ENCODE data around the gene RPL36. TPM values are rescaled to one million over a fixed set of nuclear protein-coding genes. Genes with fewer than 3 reads are reported as not detected.

RPL36 gene
- total RNA-seq, 4 donors from 2014 or later, result 329 to 784 (median 462) TPM

DNA sequence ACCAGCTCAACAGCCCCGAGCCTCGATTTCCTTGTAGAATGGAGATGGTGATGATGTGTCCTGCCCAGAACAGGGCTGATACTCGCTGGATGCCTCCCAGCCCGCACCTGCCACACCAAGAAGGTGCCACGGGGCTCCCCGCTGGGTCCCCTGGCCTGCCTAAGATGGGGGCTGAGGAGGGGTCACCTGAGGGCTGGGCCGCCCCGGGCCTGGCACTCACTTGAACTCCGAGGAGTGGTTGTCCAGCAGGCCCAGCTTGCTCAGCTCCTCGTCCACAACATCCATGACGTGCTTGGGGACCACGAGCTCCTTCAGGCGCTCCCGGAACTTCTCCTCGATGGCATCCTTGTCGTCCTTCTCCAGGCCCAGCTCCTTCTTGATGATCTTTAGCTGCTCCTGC is 15.5 kb downstream of the RPL36 start:
- TF ChIP-seq, protein P1, sequence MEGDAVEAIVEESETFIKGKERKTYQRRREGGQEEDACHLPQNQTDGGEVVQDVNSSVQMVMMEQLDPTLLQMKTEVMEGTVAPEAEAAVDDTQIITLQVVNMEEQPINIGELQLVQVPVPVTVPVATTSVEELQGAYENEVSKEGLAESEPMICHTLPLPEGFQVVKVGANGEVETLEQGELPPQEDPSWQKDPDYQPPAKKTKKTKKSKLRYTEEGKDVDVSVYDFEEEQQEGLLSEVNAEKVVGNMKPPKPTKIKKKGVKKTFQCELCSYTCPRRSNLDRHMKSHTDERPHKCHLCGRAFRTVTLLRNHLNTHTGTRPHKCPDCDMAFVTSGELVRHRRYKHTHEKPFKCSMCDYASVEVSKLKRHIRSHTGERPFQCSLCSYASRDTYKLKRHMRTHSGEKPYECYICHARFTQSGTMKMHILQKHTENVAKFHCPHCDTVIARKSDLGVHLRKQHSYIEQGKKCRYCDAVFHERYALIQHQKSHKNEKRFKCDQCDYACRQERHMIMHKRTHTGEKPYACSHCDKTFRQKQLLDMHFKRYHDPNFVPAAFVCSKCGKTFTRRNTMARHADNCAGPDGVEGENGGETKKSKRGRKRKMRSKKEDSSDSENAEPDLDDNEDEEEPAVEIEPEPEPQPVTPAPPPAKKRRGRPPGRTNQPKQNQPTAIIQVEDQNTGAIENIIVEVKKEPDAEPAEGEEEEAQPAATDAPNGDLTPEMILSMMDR (IDR thresholded peaks at IDR 0.05 in 4 of 5, conservative IDR thresholded peaks at IDR 0.05 in 1 of 5), result no peak
- TF ChIP-seq POLR2A (IDR thresholded peaks at IDR 0.05), result no peak
- Histone ChIP-seq H3K4me3 (no peak overlapping the region), H3K27ac (no peak overlapping the region), H3K9me3 (no peaks in the 10 kb centered on the region), H3K4me1 (no peaks in the 10 kb centered on the region), H3K27me3 (no peaks in the 10 kb centered on the region), H3K36me3 (peaks cover 0 to 63% of the 10 kb centered on the region in 2 donors)
- DNase-seq, result no peak
- in situ Hi-C loops (cut with MboI; ENCODE audit: low sequenced_read_pairs in 4 of 4), result no loop called here
- ATAC-seq, result no peak
- intact Hi-C loops (cut with DNase I; ENCODE audit: low total_unique reads), result no loop called here

DNA sequence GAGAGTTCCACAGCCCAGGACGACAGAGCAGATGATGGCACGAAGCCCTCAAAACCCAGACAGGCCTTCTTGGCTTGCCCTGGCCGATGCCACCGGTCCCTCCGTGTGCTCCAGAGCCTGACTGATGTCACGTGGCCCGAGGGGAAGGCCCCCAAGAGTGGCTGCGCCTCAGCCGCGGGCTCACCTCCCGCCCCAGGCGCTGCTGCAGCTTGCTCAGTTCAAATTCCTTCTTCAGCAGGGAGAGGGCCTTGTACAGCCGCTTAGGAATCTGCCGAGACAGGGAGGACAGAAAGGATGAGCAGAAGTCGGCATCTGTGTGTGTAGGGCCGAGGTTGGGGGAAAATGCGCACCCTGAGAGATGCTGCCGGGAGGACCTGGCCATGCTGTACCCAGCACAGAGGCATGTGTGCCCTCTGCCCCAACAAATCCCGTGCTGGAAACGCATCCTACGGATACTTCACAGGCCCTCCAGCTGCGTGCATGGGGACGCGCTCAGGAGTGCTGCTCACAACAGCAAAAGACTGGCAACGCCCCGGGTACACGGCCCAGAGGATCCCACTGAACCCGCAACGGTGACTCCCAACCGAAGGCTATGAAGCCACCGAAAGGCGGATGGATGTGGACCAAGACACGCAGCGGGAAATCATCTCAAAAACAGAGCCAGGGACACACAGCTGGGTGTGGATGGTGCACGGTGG is 16.9 kb downstream of the RPL36 start:
- ATAC-seq (no peak), DNase-seq (no peak)
- Histone ChIP-seq H3K27me3 (no peaks in the 10 kb centered on the region), H3K36me3 (peaks cover 0 to 75% of the 10 kb centered on the region in 2 donors), H3K9me3 (no peaks in the 10 kb centered on the region), H3K4me1 (no peaks in the 10 kb centered on the region), H3K27ac (no peak overlapping the region), H3K4me3 (no peak overlapping the region)
- TF ChIP-seq, protein P1 (IDR thresholded peaks at IDR 0.05 in 4 of 5, conservative IDR thresholded peaks at IDR 0.05 in 1 of 5), result no peak
- no peak for TF ChIP-seq POLR2A (IDR thresholded peaks at IDR 0.05)
- intact Hi-C loops (cut with DNase I; ENCODE audit: low total_unique reads), result no loop called here
- in situ Hi-C loops (cut with MboI; ENCODE audit: low sequenced_read_pairs in 4 of 4), result no loop called here

DNA sequence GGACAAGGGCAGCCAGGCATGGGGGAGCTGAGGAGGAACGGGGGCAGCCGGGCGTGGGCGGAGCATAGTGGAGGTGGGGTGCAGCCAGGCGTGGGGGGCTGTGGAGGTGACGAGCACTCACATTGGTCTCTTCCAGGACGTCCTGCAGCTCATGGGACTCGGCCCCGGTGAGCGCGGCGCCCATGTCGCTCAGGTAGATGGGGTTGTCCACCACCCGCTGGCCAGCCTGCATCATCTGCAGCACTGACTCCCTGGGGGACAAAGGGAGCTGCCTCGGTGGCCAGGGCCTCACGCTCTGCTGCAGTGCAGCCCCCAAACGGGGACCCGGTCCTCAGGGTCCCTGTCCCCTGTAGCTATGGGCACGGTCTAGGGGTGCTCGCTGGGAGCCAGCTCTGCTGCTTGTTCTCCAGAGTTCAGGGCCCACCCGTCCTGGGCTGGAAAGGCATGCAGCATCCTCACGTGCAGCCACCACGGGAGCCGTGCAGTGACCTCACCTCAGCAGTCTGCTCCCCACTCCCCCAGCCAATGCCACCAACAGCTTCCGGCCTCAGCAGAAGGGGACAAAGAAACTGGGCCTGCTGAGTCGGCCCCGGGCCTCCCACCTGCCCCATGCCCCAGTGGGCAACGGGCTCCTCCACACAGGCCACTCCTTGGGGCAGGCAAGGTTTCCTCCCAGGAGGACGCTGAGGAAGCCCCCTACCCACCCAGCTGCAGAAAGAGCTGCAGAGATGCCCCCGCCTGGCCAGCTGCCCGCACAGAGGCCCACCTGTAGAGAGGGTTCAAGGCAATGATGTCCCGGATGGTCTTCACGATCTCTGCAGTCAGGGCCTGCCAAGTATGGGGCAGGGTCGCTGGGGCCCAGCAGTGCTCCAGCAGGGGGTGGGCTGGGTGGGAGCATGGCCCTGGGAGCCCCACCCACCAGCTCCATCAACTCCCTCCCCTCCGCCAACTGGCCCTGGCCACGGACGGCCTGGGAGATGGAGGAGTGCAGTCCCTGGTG is 17.8 kb downstream of the RPL36 start:
- Histone ChIP-seq H3K4me3 (no peak overlapping the region), H3K4me1 (no peaks in the 10 kb centered on the region), H3K27ac (no peak overlapping the region), H3K9me3 (no peaks in the 10 kb centered on the region), H3K36me3 (peaks cover 0 to 83% of the 10 kb centered on the region in 2 donors), H3K27me3 (no peaks in the 10 kb centered on the region)
- intact Hi-C loops (cut with DNase I; ENCODE audit: low total_unique reads) (no loop called here), in situ Hi-C loops (cut with MboI; ENCODE audit: low sequenced_read_pairs in 4 of 4) (no loop called here)
- ATAC-seq (no peak), DNase-seq (no peak)
- TF ChIP-seq, protein P1 (IDR thresholded peaks at IDR 0.05 in 4 of 5, conservative IDR thresholded peaks at IDR 0.05 in 1 of 5), result no peak
- no peak for TF ChIP-seq POLR2A (IDR thresholded peaks at IDR 0.05)

DNA sequence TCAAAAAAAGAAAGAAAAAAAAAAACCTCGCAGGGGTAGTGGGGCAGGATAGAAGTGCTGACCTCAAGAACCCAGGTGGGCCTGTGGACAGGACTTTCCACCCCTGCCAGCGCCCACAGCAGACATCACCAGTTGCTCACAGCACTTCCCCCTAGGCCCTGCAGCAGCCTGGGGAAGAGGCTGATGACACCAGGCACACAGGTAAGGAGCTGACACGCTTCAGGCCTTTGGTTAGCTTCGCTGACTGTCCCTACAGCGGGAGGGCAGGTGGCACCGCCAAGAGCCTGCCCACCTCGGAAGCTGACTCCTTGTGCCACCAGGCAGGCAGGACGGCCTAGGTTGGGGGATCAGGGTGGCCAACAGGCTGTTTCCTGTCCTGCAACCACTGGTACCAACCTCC is 20.9 kb downstream of the RPL36 start:
- no peak overlapping the region for H3K4me3 ChIP-seq
- no peak for ATAC-seq
- DNase-seq, result no peak
- peaks cover 0 to 70% of the 10 kb centered on the region in 2 donors for H3K36me3 ChIP-seq
- no peak for TF ChIP-seq POLR2A (IDR thresholded peaks at IDR 0.05)
- TF ChIP-seq, protein P1 (IDR thresholded peaks at IDR 0.05 in 4 of 5, conservative IDR thresholded peaks at IDR 0.05 in 1 of 5), result no peak
- no peaks in the 10 kb centered on the region for H3K9me3 ChIP-seq
- in situ Hi-C loops (cut with MboI; ENCODE audit: low sequenced_read_pairs in 4 of 4) (no loop called here), intact Hi-C loops (cut with DNase I; ENCODE audit: low total_unique reads) (no loop called here)
- H3K27ac ChIP-seq, result no peak overlapping the region
- no peaks in the 10 kb centered on the region for H3K27me3 ChIP-seq
- H3K4me1 ChIP-seq, result no peaks in the 10 kb centered on the region

Measured in gastrocnemius medialis (tissue), 4 donors.